HepG2 (cell line): Measurements from ENCODE around the gene ATXN2. TPM values are rescaled to one million over a fixed set of nuclear protein-coding genes. Genes with fewer than 3 reads are reported as not detected.

Source experiments
- AKAP8 ChIP-seq: sonication (generic); formaldehyde crosslinking; IDR thresholded peaks from 2 replicates; pipeline ENCODE4 v1.5.1; 2020; ENCODE audit warnings: mild to moderate bottlenecking, missing genetic modification reagents
- CCDC6 ChIP-seq: sonication (generic); formaldehyde crosslinking; IDR thresholded peaks from 2 replicates; pipeline ENCODE4 v1.8.1; 2022; ENCODE audit warnings: mild to moderate bottlenecking, missing genetic modification reagents, moderate library complexity
- KMT2A ChIP-seq: sonication (generic); formaldehyde crosslinking; IDR thresholded peaks from 2 replicates; pipeline ENCODE4 v1.4.0; 2020; ENCODE audit warnings: missing genetic modification reagents
- MIXL1 ChIP-seq: IDR thresholded peaks from 2 replicates; pipeline ENCODE4 v1.6.1; 2016
- NFRKB ChIP-seq: fragments of 450-650 bp; IDR thresholded peaks from 2 replicates; pipeline ENCODE4 v1.6.1; 2017
- ZFP62 ChIP-seq: sonication (generic); formaldehyde crosslinking; IDR thresholded peaks from 2 replicates; pipeline ENCODE4 v1.4.0; 2020; ENCODE audit warnings: missing genetic modification reagents
- ZNF354B ChIP-seq: sonication (generic); formaldehyde crosslinking; IDR thresholded peaks from 2 replicates; pipeline ENCODE4 v1.8.0; 2022; ENCODE audit warnings: mild to moderate bottlenecking, missing genetic modification reagents
- ZNF543 ChIP-seq: sonication (generic); formaldehyde crosslinking; IDR thresholded peaks from 2 replicates; pipeline ENCODE4 v1.4.0; 2020; ENCODE audit warnings: mild to moderate bottlenecking, missing genetic modification reagents
- ZNF605 ChIP-seq: sonication (generic); formaldehyde crosslinking; IDR thresholded peaks from 2 replicates; pipeline ENCODE4 v1.8.0; 2022; ENCODE audit warnings: mild to moderate bottlenecking, missing genetic modification reagents
- ZNF619 ChIP-seq: sonication (generic); formaldehyde crosslinking; IDR thresholded peaks from 2 replicates; pipeline ENCODE4 v1.4.0; 2020; ENCODE audit warnings: mild to moderate bottlenecking, missing genetic modification reagents
- ZNF790 ChIP-seq: sonication (generic); formaldehyde crosslinking; IDR thresholded peaks from 2 replicates; pipeline ENCODE4 v1.8.0; 2022; ENCODE audit warnings: missing genetic modification reagents, mild to moderate bottlenecking, borderline replicate concordance
- ZNF83 ChIP-seq: sonication (generic); formaldehyde crosslinking; IDR thresholded peaks from 2 replicates; pipeline ENCODE4 v1.4.0; 2020; ENCODE audit warnings: missing genetic modification reagents, mild to moderate bottlenecking, borderline replicate concordance
- polyA plus RNA-seq, 8 experiments: library from polyadenylated mRNA; depleted of rRNA in 3 of 8; stranded (reverse) in 7 of 8; unstranded in 1 of 8; fragments of >200 nt; fragmentation: Illumina TruSeq in 4 of 8; extraction: Trizol in 4 of 8; gene quantifications; 2 replicates each; pipeline versions ENCODE4 v1.2.1 to v1.2.3, GENCODE V29; 2011 to 2016; ENCODE audit warnings: low read depth in 4 of 8, missing spikeins in 1 of 8, mixed read lengths in 1 of 8; ENCODE audit not compliant: insufficient read depth in 1 of 8
- total RNA-seq, 5 experiments: library from RNA; depleted of rRNA; stranded (reverse); fragments of >200 nt; fragmentation: Illumina TruSeq; extraction: Trizol; gene quantifications; 2 replicates each; pipeline ENCODE4 v1.2.3, GENCODE V29; 2016; ENCODE audit warnings: low read depth in 1 of 5
- TF ChIP-seq, protein P1 (sequence below): sonication (generic); formaldehyde crosslinking; IDR thresholded peaks from 2 replicates; pipeline ENCODE4 v1.8.1; 2023; ENCODE audit warnings: mild to moderate bottlenecking, moderate library complexity, missing genetic modification reagents
- TF ChIP-seq, protein P2 (sequence below): sonication (generic); formaldehyde crosslinking; IDR thresholded peaks from 2 replicates; pipeline ENCODE4 v1.5.1; 2020; ENCODE audit warnings: mild to moderate bottlenecking, missing genetic modification reagents, borderline replicate concordance
- TF ChIP-seq, protein P3 (sequence below): sonication (generic); formaldehyde crosslinking; IDR thresholded peaks from 2 replicates; pipeline ENCODE4 v1.5.0; 2020; ENCODE audit warnings: mild to moderate bottlenecking, missing genetic modification reagents
- TF ChIP-seq, protein P4 (sequence below): sonication (generic); formaldehyde crosslinking; IDR thresholded peaks from 2 replicates; pipeline ENCODE4 v1.4.0; 2020; ENCODE audit warnings: missing genetic modification reagents

The ATXN2 gene
- total and polyA plus RNA-seq, 2 of the 13 experiments (the other 11 are each of a cell fraction or from before 2014, with no cell fraction given): 18.1 to 27.1 TPM

DNA sequence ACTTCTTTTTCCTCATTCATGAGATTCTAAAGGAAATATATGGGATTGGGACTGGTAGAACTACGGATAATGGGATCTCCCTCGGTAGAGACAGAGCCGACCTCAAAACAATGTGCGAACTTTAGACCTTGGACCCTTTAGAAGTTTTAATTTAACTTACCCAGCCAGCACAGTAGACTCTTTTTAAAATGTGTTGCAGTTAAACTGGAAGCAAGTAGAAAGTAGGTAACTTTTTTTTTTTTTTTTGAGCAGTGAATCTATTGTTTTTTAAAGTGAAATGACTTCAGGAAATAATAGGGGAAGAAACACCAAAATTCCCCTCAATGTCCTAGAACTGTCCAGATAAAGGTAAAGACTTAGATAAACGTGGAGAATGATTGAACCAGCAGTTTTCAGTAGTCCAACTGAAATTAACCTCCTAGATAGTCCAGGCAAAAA is 1.1 kb upstream of the ATXN2 start (continued):
- TF ChIP-seq, protein P1, sequence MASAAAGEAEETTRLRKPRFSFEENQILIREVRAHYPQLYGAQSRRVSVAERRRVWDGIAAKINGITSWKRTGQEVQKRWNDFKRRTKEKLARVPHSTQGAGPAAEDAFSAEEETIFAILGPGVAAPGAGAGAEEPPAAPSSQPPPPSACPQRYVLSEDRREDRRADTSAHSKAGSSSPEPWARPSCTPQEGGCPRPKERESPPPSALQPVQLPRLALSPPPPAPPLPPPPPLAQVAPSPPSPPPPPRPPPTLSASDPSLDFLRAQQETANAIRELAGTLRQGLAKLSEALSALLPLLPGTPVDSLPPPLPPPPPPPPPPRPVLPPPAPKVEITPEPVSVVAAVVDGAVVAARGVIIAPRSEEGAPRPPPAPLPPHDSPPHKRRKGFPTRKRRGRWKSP (CRISPR knock-in tag): peak; percentile 2; the same call in 1 of the 2 replicates
- TF ChIP-seq ZNF605 (no peak), ZNF83 (CRISPR knock-in tag) (no peak), CCDC6 (CRISPR knock-in tag) (no peak), NFRKB (no peak), KMT2A (CRISPR knock-in tag) (no peak), ZNF619 (no peak), ZNF543 (CRISPR knock-in tag) (no peak), MIXL1 (CRISPR knock-in tag) (peak; percentile 69), ZNF790 (CRISPR knock-in tag) (no peak), AKAP8 (CRISPR knock-in tag) (no peak), ZFP62 (CRISPR knock-in tag) (no peak), ZNF354B (no peak)
- TF ChIP-seq, protein P2, sequence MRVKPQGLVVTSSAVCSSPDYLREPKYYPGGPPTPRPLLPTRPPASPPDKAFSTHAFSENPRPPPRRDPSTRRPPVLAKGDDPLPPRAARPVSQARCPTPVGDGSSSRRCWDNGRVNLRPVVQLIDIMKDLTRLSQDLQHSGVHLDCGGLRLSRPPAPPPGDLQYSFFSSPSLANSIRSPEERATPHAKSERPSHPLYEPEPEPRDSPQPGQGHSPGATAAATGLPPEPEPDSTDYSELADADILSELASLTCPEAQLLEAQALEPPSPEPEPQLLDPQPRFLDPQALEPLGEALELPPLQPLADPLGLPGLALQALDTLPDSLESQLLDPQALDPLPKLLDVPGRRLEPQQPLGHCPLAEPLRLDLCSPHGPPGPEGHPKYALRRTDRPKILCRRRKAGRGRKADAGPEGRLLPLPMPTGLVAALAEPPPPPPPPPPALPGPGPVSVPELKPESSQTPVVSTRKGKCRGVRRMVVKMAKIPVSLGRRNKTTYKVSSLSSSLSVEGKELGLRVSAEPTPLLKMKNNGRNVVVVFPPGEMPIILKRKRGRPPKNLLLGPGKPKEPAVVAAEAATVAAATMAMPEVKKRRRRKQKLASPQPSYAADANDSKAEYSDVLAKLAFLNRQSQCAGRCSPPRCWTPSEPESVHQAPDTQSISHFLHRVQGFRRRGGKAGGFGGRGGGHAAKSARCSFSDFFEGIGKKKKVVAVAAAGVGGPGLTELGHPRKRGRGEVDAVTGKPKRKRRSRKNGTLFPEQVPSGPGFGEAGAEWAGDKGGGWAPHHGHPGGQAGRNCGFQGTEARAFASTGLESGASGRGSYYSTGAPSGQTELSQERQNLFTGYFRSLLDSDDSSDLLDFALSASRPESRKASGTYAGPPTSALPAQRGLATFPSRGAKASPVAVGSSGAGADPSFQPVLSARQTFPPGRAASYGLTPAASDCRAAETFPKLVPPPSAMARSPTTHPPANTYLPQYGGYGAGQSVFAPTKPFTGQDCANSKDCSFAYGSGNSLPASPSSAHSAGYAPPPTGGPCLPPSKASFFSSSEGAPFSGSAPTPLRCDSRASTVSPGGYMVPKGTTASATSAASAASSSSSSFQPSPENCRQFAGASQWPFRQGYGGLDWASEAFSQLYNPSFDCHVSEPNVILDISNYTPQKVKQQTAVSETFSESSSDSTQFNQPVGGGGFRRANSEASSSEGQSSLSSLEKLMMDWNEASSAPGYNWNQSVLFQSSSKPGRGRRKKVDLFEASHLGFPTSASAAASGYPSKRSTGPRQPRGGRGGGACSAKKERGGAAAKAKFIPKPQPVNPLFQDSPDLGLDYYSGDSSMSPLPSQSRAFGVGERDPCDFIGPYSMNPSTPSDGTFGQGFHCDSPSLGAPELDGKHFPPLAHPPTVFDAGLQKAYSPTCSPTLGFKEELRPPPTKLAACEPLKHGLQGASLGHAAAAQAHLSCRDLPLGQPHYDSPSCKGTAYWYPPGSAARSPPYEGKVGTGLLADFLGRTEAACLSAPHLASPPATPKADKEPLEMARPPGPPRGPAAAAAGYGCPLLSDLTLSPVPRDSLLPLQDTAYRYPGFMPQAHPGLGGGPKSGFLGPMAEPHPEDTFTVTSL (CRISPR knock-in tag): 0 out of 2 replicates have a peak, but pooled peaks have one; percentile 2
- TF ChIP-seq, protein P3, sequence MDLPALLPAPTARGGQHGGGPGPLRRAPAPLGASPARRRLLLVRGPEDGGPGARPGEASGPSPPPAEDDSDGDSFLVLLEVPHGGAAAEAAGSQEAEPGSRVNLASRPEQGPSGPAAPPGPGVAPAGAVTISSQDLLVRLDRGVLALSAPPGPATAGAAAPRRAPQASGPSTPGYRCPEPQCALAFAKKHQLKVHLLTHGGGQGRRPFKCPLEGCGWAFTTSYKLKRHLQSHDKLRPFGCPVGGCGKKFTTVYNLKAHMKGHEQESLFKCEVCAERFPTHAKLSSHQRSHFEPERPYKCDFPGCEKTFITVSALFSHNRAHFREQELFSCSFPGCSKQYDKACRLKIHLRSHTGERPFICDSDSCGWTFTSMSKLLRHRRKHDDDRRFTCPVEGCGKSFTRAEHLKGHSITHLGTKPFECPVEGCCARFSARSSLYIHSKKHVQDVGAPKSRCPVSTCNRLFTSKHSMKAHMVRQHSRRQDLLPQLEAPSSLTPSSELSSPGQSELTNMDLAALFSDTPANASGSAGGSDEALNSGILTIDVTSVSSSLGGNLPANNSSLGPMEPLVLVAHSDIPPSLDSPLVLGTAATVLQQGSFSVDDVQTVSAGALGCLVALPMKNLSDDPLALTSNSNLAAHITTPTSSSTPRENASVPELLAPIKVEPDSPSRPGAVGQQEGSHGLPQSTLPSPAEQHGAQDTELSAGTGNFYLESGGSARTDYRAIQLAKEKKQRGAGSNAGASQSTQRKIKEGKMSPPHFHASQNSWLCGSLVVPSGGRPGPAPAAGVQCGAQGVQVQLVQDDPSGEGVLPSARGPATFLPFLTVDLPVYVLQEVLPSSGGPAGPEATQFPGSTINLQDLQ (CRISPR knock-in tag): no peak
- TF ChIP-seq, protein P4, sequence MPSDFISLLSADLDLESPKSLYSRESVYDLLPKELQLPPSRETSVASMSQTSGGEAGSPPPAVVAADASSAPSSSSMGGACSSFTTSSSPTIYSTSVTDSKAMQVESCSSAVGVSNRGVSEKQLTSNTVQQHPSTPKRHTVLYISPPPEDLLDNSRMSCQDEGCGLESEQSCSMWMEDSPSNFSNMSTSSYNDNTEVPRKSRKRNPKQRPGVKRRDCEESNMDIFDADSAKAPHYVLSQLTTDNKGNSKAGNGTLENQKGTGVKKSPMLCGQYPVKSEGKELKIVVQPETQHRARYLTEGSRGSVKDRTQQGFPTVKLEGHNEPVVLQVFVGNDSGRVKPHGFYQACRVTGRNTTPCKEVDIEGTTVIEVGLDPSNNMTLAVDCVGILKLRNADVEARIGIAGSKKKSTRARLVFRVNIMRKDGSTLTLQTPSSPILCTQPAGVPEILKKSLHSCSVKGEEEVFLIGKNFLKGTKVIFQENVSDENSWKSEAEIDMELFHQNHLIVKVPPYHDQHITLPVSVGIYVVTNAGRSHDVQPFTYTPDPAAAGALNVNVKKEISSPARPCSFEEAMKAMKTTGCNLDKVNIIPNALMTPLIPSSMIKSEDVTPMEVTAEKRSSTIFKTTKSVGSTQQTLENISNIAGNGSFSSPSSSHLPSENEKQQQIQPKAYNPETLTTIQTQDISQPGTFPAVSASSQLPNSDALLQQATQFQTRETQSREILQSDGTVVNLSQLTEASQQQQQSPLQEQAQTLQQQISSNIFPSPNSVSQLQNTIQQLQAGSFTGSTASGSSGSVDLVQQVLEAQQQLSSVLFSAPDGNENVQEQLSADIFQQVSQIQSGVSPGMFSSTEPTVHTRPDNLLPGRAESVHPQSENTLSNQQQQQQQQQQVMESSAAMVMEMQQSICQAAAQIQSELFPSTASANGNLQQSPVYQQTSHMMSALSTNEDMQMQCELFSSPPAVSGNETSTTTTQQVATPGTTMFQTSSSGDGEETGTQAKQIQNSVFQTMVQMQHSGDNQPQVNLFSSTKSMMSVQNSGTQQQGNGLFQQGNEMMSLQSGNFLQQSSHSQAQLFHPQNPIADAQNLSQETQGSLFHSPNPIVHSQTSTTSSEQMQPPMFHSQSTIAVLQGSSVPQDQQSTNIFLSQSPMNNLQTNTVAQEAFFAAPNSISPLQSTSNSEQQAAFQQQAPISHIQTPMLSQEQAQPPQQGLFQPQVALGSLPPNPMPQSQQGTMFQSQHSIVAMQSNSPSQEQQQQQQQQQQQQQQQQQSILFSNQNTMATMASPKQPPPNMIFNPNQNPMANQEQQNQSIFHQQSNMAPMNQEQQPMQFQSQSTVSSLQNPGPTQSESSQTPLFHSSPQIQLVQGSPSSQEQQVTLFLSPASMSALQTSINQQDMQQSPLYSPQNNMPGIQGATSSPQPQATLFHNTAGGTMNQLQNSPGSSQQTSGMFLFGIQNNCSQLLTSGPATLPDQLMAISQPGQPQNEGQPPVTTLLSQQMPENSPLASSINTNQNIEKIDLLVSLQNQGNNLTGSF (CRISPR knock-in tag): no peak
